Smooth muscle cell (in vitro differentiated cells): Measurements from ENCODE around the gene ZNF276. TPM values are rescaled to one million over a fixed set of nuclear protein-coding genes. Genes with fewer than 3 reads are reported as not detected.
"Not testable (repeated sequence)": the region's sequence is repeated elsewhere in the genome, so short reads cannot be mapped to it uniquely, and the experiment has no call there.

Experiments
- DNase-seq: peaks from one replicate; lab custom pipeline; 2025; ENCODE audit not compliant: unreplicated experiment; lab: John Stamatoyannopoulos, UW
- H2AFZ ChIP-seq: fragments of 200-600 bp; sonication (generic); 2 replicates; pipeline ENCODE4 v1.6.0; 2016; ENCODE audit warnings: antibody characterized with exemption, low read depth, mild to moderate bottlenecking
- H3F3A ChIP-seq: fragments of 200-600 bp; sonication (generic); 2 replicates; pipeline ENCODE4 v1.6.0; 2017; ENCODE audit warnings: antibody characterized with exemption, low read depth
- H3K27ac ChIP-seq: fragments of 200-600 bp; sonication (generic); 2 replicates; pipeline ENCODE4 v1.5.1; 2016; ENCODE audit warnings: low read depth, mild to moderate bottlenecking
- H3K27me3 ChIP-seq: fragments of 200-600 bp; sonication (generic); 2 replicates; pipeline ENCODE4 v1.6.1; 2016; ENCODE audit warnings: low read depth, mild to moderate bottlenecking
- H3K36me3 ChIP-seq: fragments of 200-600 bp; sonication (generic); 2 replicates; pipeline ENCODE4 v1.5.1; 2016; ENCODE audit warnings: low read depth
- H3K4me1 ChIP-seq: fragments of 200-600 bp; sonication (generic); 2 replicates; pipeline ENCODE4 v1.5.1; 2016; ENCODE audit warnings: low read depth
- H3K4me2 ChIP-seq: fragments of 200-600 bp; sonication (generic); 2 replicates; pipeline ENCODE4 v1.6.0; 2016; ENCODE audit warnings: mild to moderate bottlenecking
- H3K4me3 ChIP-seq: fragments of 200-600 bp; sonication (generic); 2 replicates; pipeline ENCODE4 v1.5.1; 2016; ENCODE audit warnings: mild to moderate bottlenecking
- H3K79me2 ChIP-seq: fragments of 200-600 bp; sonication (generic); 2 replicates; pipeline ENCODE4 v1.6.0; 2016; ENCODE audit warnings: low read depth, mild to moderate bottlenecking
- H3K9ac ChIP-seq: fragments of 200-600 bp; sonication (generic); 2 replicates; pipeline ENCODE4 v1.6.0; 2016; ENCODE audit warnings: low read depth
- H3K9me3 ChIP-seq: fragments of 200-600 bp; sonication (generic); replicated peaks from 2 replicates; pipeline ENCODE4 v1.5.1; 2016; ENCODE audit warnings: low read depth
- H4K20me1 ChIP-seq: fragments of 200-600 bp; sonication (generic); 2 replicates; pipeline ENCODE4 v1.6.0; 2016; ENCODE audit warnings: low read depth
- CTCF ChIP-seq: fragments of 200-600 bp; sonication (generic); IDR thresholded peaks from 2 replicates; pipeline ENCODE4 v1.5.1; 2017; ENCODE audit warnings: borderline replicate concordance, mild to moderate bottlenecking, antibody characterized with exemption; ENCODE audit not compliant: insufficient read depth, poor library complexity, severe bottlenecking
- WGBS: methylation state at CpG from one replicate; pipeline ENCODE4 v1.1.7; 2016; ENCODE audit warnings: low lambda C conversion rate; 5-methylcytosine and 5-hydroxymethylcytosine counted together
- polyA plus RNA-seq: library from polyadenylated mRNA; unstranded; fragments of >200 nt; fragmentation: Nextera tagmentation; extraction: Ambion mirVana; gene quantifications from 2 replicates; pipeline ENCODE4 v1.2.1, GENCODE V29; 2016
- total RNA-seq: library from RNA; depleted of rRNA; stranded (reverse); fragments of >200 nt; gene quantifications from 2 replicates; pipeline ENCODE4 v1.2.3, GENCODE V29; 2014

The ZNF276 gene
- total and polyA plus RNA-seq, 2 experiments from 2014 or later: 8.0 to 11.0 TPM

- H3K27ac ChIP-seq: no peak overlapping the region
- 97% methylated on average over 29 of the region's 32 CpGs for WGBS
- H3K9ac ChIP-seq: no peak overlapping the region
- DNase-seq: no peak
- no peak overlapping the region for H2AFZ ChIP-seq
- H3K4me1 ChIP-seq: peaks cover 12% of the 10 kb centered on the region
- no peak for TF ChIP-seq CTCF
- no peaks in the 10 kb centered on the region for H3K9me3 ChIP-seq
- peaks cover 3% of the 10 kb centered on the region for H3K79me2 ChIP-seq
- no peaks in the 10 kb centered on the region for H3K27me3 ChIP-seq
- no peaks in the 10 kb centered on the region for H3F3A ChIP-seq
- no peak overlapping the region for H3K4me3 ChIP-seq
- H4K20me1 ChIP-seq: peaks cover 21% of the 10 kb centered on the region
- no peaks in the 10 kb centered on the region for H3K36me3 ChIP-seq
- H3K4me2 ChIP-seq: no peak overlapping the region
Measured at GRCh38 chr16:89697616-89698331, 23.6 kb upstream of the ZNF276 start.

- H3K36me3 ChIP-seq, H3F3A ChIP-seq, H3K27me3 ChIP-seq, H3K4me2 ChIP-seq, H2AFZ ChIP-seq, DNase-seq, H3K9me3 ChIP-seq, H3K4me3 ChIP-seq, H3K79me2 ChIP-seq, H3K27ac ChIP-seq, H3K9ac ChIP-seq: not testable (repeated sequence)
- Histone ChIP-seq H4K20me1 (peaks cover 21% of the 10 kb centered on the region), H3K4me1 (peaks cover 12% of the 10 kb centered on the region)
- WGBS: 98% methylated on average over 14 of the region's 14 CpGs
Measured at GRCh38 chr16:89698717-89699116, 22.6 kb upstream of the ZNF276 start.

GRCh38 chr16:89699629-89700099 lies 21.7 kb upstream of the ZNF276 start:
- not testable (repeated sequence) for H3K9ac ChIP-seq, H3K79me2 ChIP-seq, DNase-seq, H3K9me3 ChIP-seq, H3K36me3 ChIP-seq, H3F3A ChIP-seq, H3K27me3 ChIP-seq, H2AFZ ChIP-seq
- Histone ChIP-seq H3K4me1 (peaks cover 12% of the 10 kb centered on the region), H3K4me3 (peak overlapping the region; percentile 35), H4K20me1 (peaks cover 21% of the 10 kb centered on the region), H3K27ac (peak overlapping the region; percentile 23), H3K4me2 (peak overlapping the region; percentile 92)
- 75% methylated on average over 18 of the region's 18 CpGs for WGBS

GRCh38 chr16:89700100-89700648 lies 21.2 kb upstream of the ZNF276 start:
- Histone ChIP-seq H3K79me2 (peaks cover 3% of the 10 kb centered on the region), H3K9ac (peak overlapping the region; percentile 80), H2AFZ (no peak overlapping the region), H3K4me3 (peak overlapping the region; percentile 81), H3F3A (no peaks in the 10 kb centered on the region), H3K36me3 (no peaks in the 10 kb centered on the region), H3K9me3 (no peaks in the 10 kb centered on the region), H3K27ac (peak overlapping the region; percentile 89), H4K20me1 (peaks cover 21% of the 10 kb centered on the region), H3K4me1 (peaks cover 12% of the 10 kb centered on the region), H3K27me3 (no peaks in the 10 kb centered on the region), H3K4me2 (peak overlapping the region; percentile 92)
- WGBS: 2% methylated on average over 30 of the region's 30 CpGs
- TF ChIP-seq CTCF: peak; percentile 60
- peak; percentile 92 for DNase-seq
